Glutamatergic neuron (in vitro differentiated cells): Measurements from ENCODE around the gene RNF10. TPM values are rescaled to one million over a fixed set of nuclear protein-coding genes. Genes with fewer than 3 reads are reported as not detected.

Experiments
- DNase-seq: peaks from one replicate; pipeline ENCODE4 v3.0.0; 2022
- H3K27ac Mint-ChIP-seq: one replicate; pipeline ENCODE4 v1.8.0; 2020; ENCODE audit warnings: mild to moderate bottlenecking, mixed read lengths, inconsistent platforms; ENCODE audit not compliant: unreplicated experiment
- H3K27me3 Mint-ChIP-seq: one replicate; pipeline ENCODE4 v1.8.0; 2020; ENCODE audit warnings: mild to moderate bottlenecking, moderate library complexity, mixed read lengths, inconsistent platforms; ENCODE audit not compliant: unreplicated experiment
- H3K36me3 Mint-ChIP-seq: one replicate; pipeline ENCODE4 v1.8.0; 2020; ENCODE audit warnings: mild to moderate bottlenecking, mixed read lengths, inconsistent platforms; ENCODE audit not compliant: unreplicated experiment
- H3K4me1 Mint-ChIP-seq: one replicate; pipeline ENCODE4 v1.8.0; 2020; ENCODE audit warnings: mild to moderate bottlenecking, low read depth, mixed read lengths, inconsistent platforms; ENCODE audit not compliant: unreplicated experiment
- H3K4me3 Mint-ChIP-seq: one replicate; pipeline ENCODE4 v1.8.0; 2020; ENCODE audit warnings: mild to moderate bottlenecking, mixed read lengths, inconsistent platforms; ENCODE audit not compliant: unreplicated experiment
- H3K9me3 Mint-ChIP-seq: one replicate; pipeline ENCODE4 v1.8.0; 2020; ENCODE audit warnings: mild to moderate bottlenecking, moderate library complexity, mixed read lengths, inconsistent platforms; ENCODE audit not compliant: unreplicated experiment
- total RNA-seq: library from RNA; stranded (reverse); fragmentation: NEBNext Ultra II Directional; extraction: Animal tissue kit (Norgen Biotek cat#: 25700); gene quantifications from one replicate; pipeline ENCODE4 v1.2.1, GENCODE V29; 2021; ENCODE audit not compliant: unreplicated experiment
- TF ChIP-seq, protein P1 (sequence below): fragments of 200-600 bp; sonication (generic); IDR thresholded peaks from one replicate; pipeline ENCODE4 v1.5.0; 2021; ENCODE audit not compliant: partially characterized antibody, unreplicated experiment

RNF10 gene
- total RNA-seq, 1 donor from 2014 or later: 188 TPM

DNA sequence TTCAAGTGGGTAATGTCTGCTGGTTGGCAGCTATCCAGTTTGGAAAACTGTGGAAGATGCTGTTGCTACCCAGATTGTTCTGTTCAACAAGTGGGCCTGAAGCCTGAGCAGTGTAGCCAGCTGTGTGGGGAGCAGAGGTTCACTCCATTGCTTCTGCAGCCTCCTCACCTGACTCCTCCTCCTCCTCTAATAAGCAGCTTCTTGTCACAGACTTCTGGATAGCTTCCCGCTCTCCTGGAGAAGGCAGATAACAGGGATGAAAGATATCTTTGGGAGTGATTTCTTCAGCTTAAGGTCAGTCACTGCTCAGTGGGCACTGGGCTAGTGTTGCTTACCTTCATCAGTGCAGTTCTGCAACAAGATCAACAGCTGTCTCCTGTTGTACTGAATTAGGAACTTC is 45.0 kb downstream of the RNF10 start:
- peaks cover 7% of the 10 kb centered on the region for H3K4me1 Mint-ChIP-seq

GRCh38 chr12:120580787-120581723 is 46.9 kb downstream of the RNF10 start, which contains the start of gene POP5:
Gene POP5, minus strand, starts transcription at chr12:120581402. Its CDS starts 40 bp downstream, at chr12:120581362.
- Mint-ChIP-seq H3K27ac (peak within 1 kb of the TSS; percentile 48), H3K36me3 (no peaks in the 10 kb centered on the region), H3K4me1 (peaks cover 7% of the 10 kb centered on the region), H3K4me3 (peak within 1 kb of the TSS; percentile 98), H3K9me3 (peaks cover 3% of the 10 kb centered on the region), H3K27me3 (peaks cover 1% of the 10 kb centered on the region)
- TF ChIP-seq, protein P1, sequence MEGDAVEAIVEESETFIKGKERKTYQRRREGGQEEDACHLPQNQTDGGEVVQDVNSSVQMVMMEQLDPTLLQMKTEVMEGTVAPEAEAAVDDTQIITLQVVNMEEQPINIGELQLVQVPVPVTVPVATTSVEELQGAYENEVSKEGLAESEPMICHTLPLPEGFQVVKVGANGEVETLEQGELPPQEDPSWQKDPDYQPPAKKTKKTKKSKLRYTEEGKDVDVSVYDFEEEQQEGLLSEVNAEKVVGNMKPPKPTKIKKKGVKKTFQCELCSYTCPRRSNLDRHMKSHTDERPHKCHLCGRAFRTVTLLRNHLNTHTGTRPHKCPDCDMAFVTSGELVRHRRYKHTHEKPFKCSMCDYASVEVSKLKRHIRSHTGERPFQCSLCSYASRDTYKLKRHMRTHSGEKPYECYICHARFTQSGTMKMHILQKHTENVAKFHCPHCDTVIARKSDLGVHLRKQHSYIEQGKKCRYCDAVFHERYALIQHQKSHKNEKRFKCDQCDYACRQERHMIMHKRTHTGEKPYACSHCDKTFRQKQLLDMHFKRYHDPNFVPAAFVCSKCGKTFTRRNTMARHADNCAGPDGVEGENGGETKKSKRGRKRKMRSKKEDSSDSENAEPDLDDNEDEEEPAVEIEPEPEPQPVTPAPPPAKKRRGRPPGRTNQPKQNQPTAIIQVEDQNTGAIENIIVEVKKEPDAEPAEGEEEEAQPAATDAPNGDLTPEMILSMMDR: no peak
- peak; percentile 94 for DNase-seq

More for the DNA sequence above, 45.0 kb downstream of the RNF10 start:
- H3K36me3 Mint-ChIP-seq: no peaks in the 10 kb centered on the region
- peaks cover 3% of the 10 kb centered on the region for H3K9me3 Mint-ChIP-seq
- no peak for DNase-seq
- no peaks in the 10 kb centered on the region for H3K27me3 Mint-ChIP-seq
- H3K4me3 Mint-ChIP-seq: peak overlapping the region; percentile 28
- H3K27ac Mint-ChIP-seq: no peak overlapping the region
- TF ChIP-seq, protein P1: no peak

DNA sequence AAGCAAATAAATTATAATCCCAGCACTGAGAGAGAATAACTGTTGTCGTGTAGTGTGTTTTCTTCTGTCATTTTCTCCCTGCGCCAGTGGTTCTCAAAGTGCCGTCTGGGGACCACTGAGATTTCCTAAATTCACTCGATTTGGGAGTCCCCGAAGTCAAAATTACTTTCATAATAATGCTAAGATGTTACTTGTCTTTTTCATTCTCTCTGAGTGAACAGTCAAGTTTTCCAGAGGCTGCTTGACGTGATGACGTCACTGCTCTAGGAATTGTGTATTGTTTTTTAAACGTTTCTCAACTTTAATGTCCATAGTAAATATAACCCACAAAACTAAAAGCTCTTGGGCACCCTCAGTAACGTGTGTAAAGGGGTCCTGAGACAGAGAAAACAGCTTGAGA is 47.8 kb downstream of the RNF10 start:
- H3K27ac Mint-ChIP-seq: no peak overlapping the region
- H3K4me1 Mint-ChIP-seq: peaks cover 7% of the 10 kb centered on the region
- H3K9me3 Mint-ChIP-seq: peaks cover 3% of the 10 kb centered on the region
- no peaks in the 10 kb centered on the region for H3K36me3 Mint-ChIP-seq
- TF ChIP-seq, protein P1: no peak
- DNase-seq: no peak
- peak overlapping the region; percentile 98 for H3K4me3 Mint-ChIP-seq
- H3K27me3 Mint-ChIP-seq: peaks cover 1% of the 10 kb centered on the region

- TF ChIP-seq, protein P1: peak; percentile 96
- H3K36me3 Mint-ChIP-seq: no peaks in the 10 kb centered on the region
- H3K9me3 Mint-ChIP-seq: peaks cover 3% of the 10 kb centered on the region
- peak; percentile 90 for DNase-seq
- H3K4me1 Mint-ChIP-seq: peaks cover 7% of the 10 kb centered on the region
- H3K27me3 Mint-ChIP-seq: peaks cover 1% of the 10 kb centered on the region
- H3K27ac Mint-ChIP-seq: peak overlapping the region; percentile 65
- peak overlapping the region; percentile 64 for H3K4me3 Mint-ChIP-seq
These were observed 49.4 kb downstream of the RNF10 start for GRCh38 chr12:120583478-120584030.
